Activated T-cell treated with anti-CD3 and anti-CD28 coated beads, Interleukin-2, amount 50 U/mL, for 4 hours (primary cell): ENCODE results near the gene RORB. TPM values are rescaled to one million over a fixed set of nuclear protein-coding genes. Genes with fewer than 3 reads are reported as not detected.
"Not testable (repeated sequence)": the region's sequence is repeated elsewhere in the genome, so short reads cannot be mapped to it uniquely, and the experiment has no call there.

Source experiments
- ATAC-seq, 2 donors: fragments of 200-7000 bp; cut with Tn5 transposase; one replicate each; pipeline ENCODE4 v1.10.0; 2021
- DNase-seq: peaks from one replicate; pipeline ENCODE4 v3.0.0-alpha.2; 2020
- H3K27me3 Mint-ChIP-seq: one replicate; pipeline ENCODE4 v1.8.0; 2021; ENCODE audit warnings: low read depth, mixed read lengths
- H3K36me3 Mint-ChIP-seq: one replicate; pipeline ENCODE4 v1.8.0; 2022; ENCODE audit warnings: mixed read lengths; ENCODE audit not compliant: insufficient read depth
- H3K4me1 Mint-ChIP-seq: one replicate; pipeline ENCODE4 v1.8.0; 2021; ENCODE audit warnings: low read depth, mixed read lengths
- H3K4me3 Mint-ChIP-seq: one replicate; pipeline ENCODE4 v1.8.0; 2021; ENCODE audit warnings: mild to moderate bottlenecking, moderate library complexity, mixed read lengths
- H3K9me3 Mint-ChIP-seq: one replicate; pipeline ENCODE4 v1.8.0; 2021; ENCODE audit warnings: mixed read lengths
- total RNA-seq, 3 donors: library from RNA; stranded (reverse); gene quantifications; one replicate each; pipeline ENCODE4 v1.2.1, GENCODE V29; 2021

The RORB gene
- total RNA-seq, 3 donors from 2014 or later = 0.03 TPM; not detected in 2

- H3K27me3 Mint-ChIP-seq, DNase-seq, H3K36me3 Mint-ChIP-seq, H3K4me1 Mint-ChIP-seq, H3K4me3 Mint-ChIP-seq, ATAC-seq, H3K9me3 Mint-ChIP-seq: not testable (repeated sequence)
Observed at GRCh38 chr9:74530458-74530857, 33.3 kb downstream of the RORB start.

- DNase-seq = no peak
- no peaks in the 10 kb centered on the region for H3K36me3 Mint-ChIP-seq
- no peak for ATAC-seq
- H3K4me1 Mint-ChIP-seq = no peaks in the 10 kb centered on the region
- peaks cover 4% of the 10 kb centered on the region for H3K27me3 Mint-ChIP-seq
- no peaks in the 10 kb centered on the region for H3K9me3 Mint-ChIP-seq
- H3K4me3 Mint-ChIP-seq = no peak overlapping the region
Observed at GRCh38 chr9:74533253-74533652, 36.1 kb downstream of the RORB start.

DNA sequence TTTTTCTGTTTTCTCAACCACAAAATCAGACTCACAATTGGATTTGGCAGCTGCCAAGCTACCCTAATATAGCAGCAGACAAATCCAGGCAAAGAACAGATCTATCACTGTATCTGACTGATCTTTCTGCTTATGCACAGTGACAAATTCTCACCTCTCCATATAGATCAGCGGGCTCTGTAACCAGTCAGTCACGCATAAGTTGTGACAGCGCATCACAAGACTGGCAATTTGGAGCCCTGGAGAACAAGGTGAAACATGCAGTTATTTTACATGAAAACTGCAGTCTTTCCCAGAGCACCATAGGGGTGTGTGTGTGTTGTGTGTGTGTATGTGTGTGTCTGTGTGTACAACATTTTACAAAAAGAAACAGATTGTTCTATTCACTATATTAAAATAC lies 37.7 kb downstream of the RORB start:
- Mint-ChIP-seq H3K27me3 (peaks cover 4% of the 10 kb centered on the region), H3K4me3 (no peak overlapping the region)

DNA sequence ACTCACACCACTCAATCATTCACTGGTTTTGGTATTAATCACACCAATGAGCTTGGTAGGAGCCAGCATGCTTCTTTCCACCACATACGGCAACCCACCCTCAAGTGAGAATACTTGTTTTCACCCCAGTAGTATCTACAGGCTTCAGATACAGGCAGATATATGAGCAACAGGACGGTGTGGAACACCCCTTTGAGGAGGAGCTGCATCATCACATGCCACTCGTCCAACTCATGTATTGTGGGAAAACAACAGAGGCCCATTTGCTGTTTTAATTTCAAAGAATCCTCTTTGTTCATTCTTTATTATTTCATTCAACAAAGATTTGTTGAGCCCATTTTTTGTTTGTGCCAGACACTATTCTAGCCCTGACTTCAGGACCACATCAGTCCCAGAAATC lies 46.0 kb downstream of the RORB start:
- no peak for ATAC-seq

More for the DNA sequence above, 37.7 kb downstream of the RORB start:
- H3K9me3 Mint-ChIP-seq = no peaks in the 10 kb centered on the region
- no peaks in the 10 kb centered on the region for H3K4me1 Mint-ChIP-seq
- DNase-seq = no peak
- ATAC-seq = no peak
- H3K36me3 Mint-ChIP-seq = no peaks in the 10 kb centered on the region

DNA sequence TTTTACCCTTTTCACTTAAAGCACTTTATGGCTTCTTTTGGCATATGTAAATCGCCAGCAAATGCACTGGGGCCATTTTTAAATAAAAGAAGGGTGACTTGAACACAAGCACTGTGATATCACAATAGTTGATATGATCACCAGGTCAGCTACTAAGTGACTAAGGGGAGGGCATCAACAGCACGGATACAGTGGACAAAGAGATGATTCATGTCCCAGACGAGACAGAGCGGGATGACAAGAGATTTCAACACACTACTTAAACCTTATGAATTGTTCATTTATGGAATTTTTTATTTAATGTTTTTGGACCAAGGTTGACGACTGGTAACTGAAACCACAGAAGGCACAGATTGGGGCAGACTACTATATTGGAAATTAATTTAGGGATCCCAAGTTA lies 54.1 kb downstream of the RORB start:
- H3K27me3 Mint-ChIP-seq = no peaks in the 10 kb centered on the region
- H3K36me3 Mint-ChIP-seq = no peaks in the 10 kb centered on the region
- DNase-seq (no peak), ATAC-seq (no peak)
- H3K4me1 Mint-ChIP-seq = no peaks in the 10 kb centered on the region
- H3K4me3 Mint-ChIP-seq = no peak overlapping the region
- no peaks in the 10 kb centered on the region for H3K9me3 Mint-ChIP-seq

More for the DNA sequence above, 46.0 kb downstream of the RORB start:
- Mint-ChIP-seq H3K36me3 (no peaks in the 10 kb centered on the region), H3K27me3 (no peaks in the 10 kb centered on the region), H3K4me3 (no peak overlapping the region), H3K9me3 (no peaks in the 10 kb centered on the region), H3K4me1 (no peaks in the 10 kb centered on the region)
- DNase-seq = no peak

DNA sequence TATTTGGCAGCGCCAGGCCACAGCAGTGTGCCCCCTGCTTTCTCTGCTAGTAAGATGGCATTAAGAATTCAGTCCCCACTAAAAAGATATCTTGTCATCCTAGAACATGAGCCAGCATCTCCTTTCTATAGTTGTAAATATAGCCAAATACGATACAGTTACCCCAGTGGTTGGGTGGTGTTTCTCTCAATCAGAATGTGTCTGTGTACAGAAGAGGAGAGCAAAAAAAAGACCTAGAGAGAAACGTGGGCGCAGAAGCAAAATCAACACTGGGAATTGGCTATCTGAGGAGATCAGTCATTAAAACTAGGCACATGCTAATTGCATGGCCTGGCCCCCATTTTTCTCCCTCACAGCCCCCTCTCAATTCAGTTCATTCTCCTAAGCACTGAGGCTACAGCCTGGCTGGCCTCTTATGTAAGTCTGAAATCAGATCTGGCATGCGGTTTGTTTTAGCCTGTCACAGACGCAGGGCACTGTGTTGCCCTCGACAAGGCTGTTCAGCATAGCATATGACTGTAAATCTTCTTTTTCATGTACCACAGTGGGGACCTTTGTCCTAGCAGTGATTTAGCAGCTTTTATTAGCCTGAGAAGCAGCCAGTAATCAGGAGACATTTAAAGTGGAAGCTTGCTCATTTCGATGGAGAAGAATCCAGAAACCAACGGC lies 57.8 kb downstream of the RORB start:
- DNase-seq (no peak), ATAC-seq (no peak)
- no peaks in the 10 kb centered on the region for H3K36me3 Mint-ChIP-seq
- H3K9me3 Mint-ChIP-seq = no peaks in the 10 kb centered on the region
- H3K4me1 Mint-ChIP-seq = no peaks in the 10 kb centered on the region
- no peaks in the 10 kb centered on the region for H3K27me3 Mint-ChIP-seq
- H3K4me3 Mint-ChIP-seq = no peak overlapping the region

DNA sequence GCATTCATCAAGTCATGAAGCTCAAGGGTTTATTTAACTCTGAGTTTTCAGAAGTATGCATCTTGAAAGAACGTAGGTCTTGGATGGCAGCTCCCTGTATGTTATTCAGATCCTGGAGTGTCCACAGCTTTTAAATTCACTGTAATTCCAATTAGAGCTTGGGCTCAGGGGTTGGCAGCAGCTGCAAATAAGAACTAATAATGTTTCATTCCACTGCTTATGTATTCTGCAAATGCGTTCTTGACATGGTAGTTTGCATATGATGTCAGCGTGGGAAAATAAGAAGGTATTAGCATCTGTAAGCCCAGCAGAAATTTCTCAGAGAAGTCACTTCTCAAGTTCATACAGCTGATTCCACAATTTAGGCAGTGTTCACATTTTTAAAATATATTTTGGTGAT lies 58.4 kb downstream of the RORB start:
- ATAC-seq = no peak

DNA sequence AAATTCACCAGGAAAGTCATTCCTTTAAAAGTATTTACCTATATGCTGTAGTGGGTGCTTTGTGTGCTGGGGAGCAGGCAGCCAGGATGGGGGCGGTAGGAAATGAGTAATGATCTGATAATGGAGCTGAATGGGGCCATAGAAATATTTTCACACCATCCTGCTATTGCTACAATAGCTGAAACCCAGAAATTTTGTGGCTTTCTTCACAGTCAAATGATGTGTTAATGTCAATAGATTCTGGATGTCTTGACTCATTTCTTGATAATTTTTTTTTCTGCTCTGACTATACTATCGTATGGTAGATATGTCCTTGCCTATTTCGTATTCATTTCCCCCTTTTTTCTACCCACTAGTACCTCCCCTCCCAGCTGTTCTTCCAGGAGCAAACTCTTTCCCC lies 59.5 kb downstream of the RORB start:
- no peaks in the 10 kb centered on the region for H3K36me3 Mint-ChIP-seq
- H3K27me3 Mint-ChIP-seq = no peaks in the 10 kb centered on the region
- H3K4me1 Mint-ChIP-seq = no peaks in the 10 kb centered on the region
- no peak overlapping the region for H3K4me3 Mint-ChIP-seq
- peak; percentile 71 to 84 for ATAC-seq
- DNase-seq = no peak
- H3K9me3 Mint-ChIP-seq = no peaks in the 10 kb centered on the region

More for the DNA sequence above, 58.4 kb downstream of the RORB start:
- DNase-seq = no peak
- no peaks in the 10 kb centered on the region for H3K4me1 Mint-ChIP-seq
- H3K36me3 Mint-ChIP-seq = no peaks in the 10 kb centered on the region
- H3K4me3 Mint-ChIP-seq = no peak overlapping the region
- H3K9me3 Mint-ChIP-seq = no peaks in the 10 kb centered on the region
- H3K27me3 Mint-ChIP-seq = no peaks in the 10 kb centered on the region

DNA sequence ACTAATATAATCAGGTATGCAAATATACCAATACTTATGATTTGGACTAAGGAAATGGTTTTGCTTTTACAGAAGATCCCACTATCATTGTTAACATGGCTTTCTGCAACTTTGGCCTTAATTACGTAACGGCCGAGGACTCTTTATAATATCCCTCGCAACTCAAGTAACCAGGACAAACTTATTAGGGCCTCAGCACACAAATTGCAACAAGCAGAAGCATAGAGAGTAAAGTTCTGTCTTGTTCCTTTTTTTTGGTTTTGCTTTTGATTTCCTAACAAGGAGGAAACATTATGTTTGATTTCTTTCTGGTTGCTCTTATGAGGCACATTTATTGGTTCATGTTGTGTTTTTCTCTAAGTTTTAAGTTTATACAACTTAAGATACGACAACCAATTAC lies 60.4 kb downstream of the RORB start:
- DNase-seq = no peak
- Mint-ChIP-seq H3K4me1 (no peaks in the 10 kb centered on the region), H3K4me3 (no peak overlapping the region), H3K27me3 (no peaks in the 10 kb centered on the region), H3K9me3 (no peaks in the 10 kb centered on the region), H3K36me3 (no peaks in the 10 kb centered on the region)
- ATAC-seq = no peak

DNA sequence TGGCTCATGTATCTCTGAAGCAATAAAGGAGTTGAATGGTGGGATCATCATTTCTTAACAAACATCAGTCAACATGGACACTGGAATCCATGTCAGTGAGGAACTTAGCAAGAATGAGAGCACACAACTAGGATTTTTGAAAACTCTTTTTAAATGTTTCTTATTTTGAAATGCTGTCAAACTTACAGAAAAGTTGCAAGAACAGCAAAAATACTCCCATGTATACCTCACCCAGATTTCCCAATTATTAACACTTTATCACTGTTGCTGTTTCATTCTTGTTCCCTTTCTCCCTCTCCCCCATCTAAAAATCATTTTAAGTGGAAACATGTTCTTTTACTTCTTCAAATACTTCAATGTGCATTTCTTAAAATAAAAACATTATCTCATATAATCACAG lies 65.5 kb downstream of the RORB start:
- Mint-ChIP-seq H3K9me3 (no peaks in the 10 kb centered on the region), H3K36me3 (no peaks in the 10 kb centered on the region)

GRCh38 chr9:74570879-74571512 lies 73.9 kb downstream of the RORB start:
- H3K36me3 Mint-ChIP-seq = no peaks in the 10 kb centered on the region
- H3K9me3 Mint-ChIP-seq = no peaks in the 10 kb centered on the region
- H3K4me3 Mint-ChIP-seq = no peak overlapping the region
- ATAC-seq = no peak
- DNase-seq = no peak
- H3K4me1 Mint-ChIP-seq = no peaks in the 10 kb centered on the region
- H3K27me3 Mint-ChIP-seq = no peaks in the 10 kb centered on the region

More for the DNA sequence above, 65.5 kb downstream of the RORB start:
- DNase-seq (no peak), ATAC-seq (no peak)
- Mint-ChIP-seq H3K27me3 (no peaks in the 10 kb centered on the region), H3K4me1 (no peaks in the 10 kb centered on the region), H3K4me3 (no peak overlapping the region)

GRCh38 chr9:74573640-74574191 lies 76.6 kb downstream of the RORB start:
- ATAC-seq = no peak

DNA sequence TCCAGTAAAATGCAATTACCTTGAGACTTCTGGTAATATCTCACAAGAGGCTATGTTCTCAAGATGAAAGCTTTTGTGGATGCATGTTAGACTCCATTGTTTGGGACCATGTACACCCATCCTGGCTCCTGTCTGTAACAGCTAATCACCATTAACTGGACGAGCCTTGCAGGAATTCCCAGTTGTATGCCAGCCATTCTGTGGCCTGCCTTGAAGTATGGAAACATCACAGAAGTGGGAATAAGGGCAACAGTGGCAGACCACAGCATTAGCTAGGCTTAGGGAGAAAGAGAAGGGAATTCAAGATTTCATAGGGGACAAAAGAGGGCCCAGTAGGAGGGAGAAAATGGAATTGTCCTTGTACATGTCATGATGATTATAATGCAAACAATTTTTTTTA lies 79.0 kb downstream of the RORB start:
- no peaks in the 10 kb centered on the region for H3K36me3 Mint-ChIP-seq
- H3K27me3 Mint-ChIP-seq = no peaks in the 10 kb centered on the region
- H3K9me3 Mint-ChIP-seq = no peaks in the 10 kb centered on the region
- DNase-seq (no peak), ATAC-seq (no peak)
- H3K4me1 Mint-ChIP-seq = no peaks in the 10 kb centered on the region
- no peak overlapping the region for H3K4me3 Mint-ChIP-seq

More at GRCh38 chr9:74573640-74574191, 76.6 kb downstream of the RORB start:
- H3K9me3 Mint-ChIP-seq = no peaks in the 10 kb centered on the region
- H3K4me1 Mint-ChIP-seq = no peaks in the 10 kb centered on the region
- DNase-seq = no peak
- no peaks in the 10 kb centered on the region for H3K27me3 Mint-ChIP-seq
- H3K36me3 Mint-ChIP-seq = no peaks in the 10 kb centered on the region
- H3K4me3 Mint-ChIP-seq = no peak overlapping the region

DNA sequence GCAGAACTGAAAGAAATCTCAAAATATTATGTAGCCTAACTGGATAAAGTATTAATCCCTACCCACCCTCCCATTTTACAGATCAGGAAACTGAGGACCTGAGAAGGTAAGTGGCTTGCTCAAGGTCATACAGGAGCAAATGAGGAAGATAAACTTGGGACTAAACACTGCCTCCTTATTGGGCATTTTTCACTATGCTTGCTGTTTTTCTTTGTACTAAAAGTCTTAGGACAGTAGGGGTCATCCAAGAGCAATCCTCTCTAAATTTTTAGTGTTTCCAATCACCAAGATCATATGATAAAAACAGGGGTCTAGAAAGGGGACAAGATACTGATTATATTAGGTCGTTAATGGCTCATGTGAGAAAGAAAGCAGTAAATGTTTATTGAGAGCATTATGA lies 80.8 kb downstream of the RORB start:
- no peaks in the 10 kb centered on the region for H3K36me3 Mint-ChIP-seq
- ATAC-seq (no peak), DNase-seq (no peak)
- no peaks in the 10 kb centered on the region for H3K27me3 Mint-ChIP-seq
- no peaks in the 10 kb centered on the region for H3K9me3 Mint-ChIP-seq
- no peaks in the 10 kb centered on the region for H3K4me1 Mint-ChIP-seq
- no peak overlapping the region for H3K4me3 Mint-ChIP-seq

DNA sequence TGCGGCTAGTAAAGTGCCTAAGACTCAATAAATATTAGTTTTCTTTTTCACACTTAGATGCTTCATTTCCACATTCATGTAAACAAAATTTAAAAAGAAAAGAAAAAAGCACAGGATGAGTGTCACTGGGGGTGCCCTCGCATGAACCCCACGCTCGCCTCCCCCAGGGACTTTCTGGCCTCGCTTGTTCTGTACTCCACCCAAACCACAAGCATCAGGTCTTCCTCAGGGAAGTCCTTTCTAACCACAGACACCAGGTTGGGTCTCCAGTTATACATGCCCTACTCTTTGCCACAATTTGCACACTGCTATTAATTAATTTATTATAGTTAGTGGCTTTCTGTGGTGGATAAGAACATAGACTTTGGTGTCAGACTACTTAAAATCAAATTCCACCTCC lies 92.4 kb downstream of the RORB start:
- no peak for DNase-seq
- H3K27me3 Mint-ChIP-seq = peaks cover 3% of the 10 kb centered on the region
- H3K4me1 Mint-ChIP-seq = no peaks in the 10 kb centered on the region
- H3K36me3 Mint-ChIP-seq = no peaks in the 10 kb centered on the region
- no peak overlapping the region for H3K4me3 Mint-ChIP-seq
- no peak for ATAC-seq
- H3K9me3 Mint-ChIP-seq = no peaks in the 10 kb centered on the region
